GM20431 (cell line): ENCODE measurements around the gene DMD.

Experiments used
- in situ Hi-C: fragments of 300-500 bp; cut with MseI, MboI; formaldehyde crosslinking; loops from one replicate; pipeline ENCODE4 v1.15.0; 2020; ENCODE audit warnings: low sequenced_read_pairs; ENCODE audit not compliant: unreplicated experiment

DMD gene

DNA sequence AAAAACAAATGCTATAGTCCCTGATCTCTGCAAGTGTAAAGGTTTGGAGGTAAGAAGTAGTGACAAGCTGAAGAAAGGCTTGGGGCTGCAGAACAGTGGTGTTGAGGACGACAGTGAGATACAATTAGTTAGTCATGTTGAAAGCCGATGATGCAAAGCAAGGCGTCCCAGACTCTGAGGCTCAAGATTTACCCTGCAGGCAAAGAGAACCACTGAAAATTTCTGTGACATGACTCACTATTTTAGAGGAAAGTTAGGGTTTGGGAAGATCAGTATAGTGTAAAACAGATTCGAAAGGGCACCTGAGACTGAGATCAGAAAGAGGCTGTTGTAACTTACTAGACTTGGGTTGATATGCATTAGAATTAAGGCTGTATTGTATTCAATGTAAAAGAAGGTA is 1858.3 kb downstream of the DMD start:
- in situ Hi-C loops, result no loop called here

GRCh38 chrX:31350808-31351074 is 1860.6 kb downstream of the DMD start:
- in situ Hi-C loops, result no loop called here

- in situ Hi-C loops, result no loop called here
Measured at GRCh38 chrX:31349515-31349914, 1861.8 kb downstream of the DMD start.

GRCh38 chrX:31340587-31340986 is 1870.8 kb downstream of the DMD start:
- in situ Hi-C loops, result no loop called here

DNA sequence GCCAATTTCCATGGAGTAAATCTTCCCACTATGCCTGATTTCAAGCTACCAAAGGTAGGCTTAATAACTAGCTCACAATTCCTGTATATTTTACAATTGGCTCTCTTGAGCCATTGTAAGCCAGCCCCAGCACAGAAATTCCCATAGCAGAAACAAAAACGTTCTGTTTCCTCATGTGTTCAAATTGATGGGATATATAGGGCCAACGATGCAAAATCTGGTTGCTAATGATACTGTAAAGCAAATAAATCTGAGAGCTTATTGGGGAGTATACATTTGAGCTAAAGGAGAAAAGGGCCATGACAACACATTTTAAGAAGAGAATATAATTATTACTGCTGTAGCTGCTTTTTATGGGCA is 1872.4 kb downstream of the DMD start:
- in situ Hi-C loops, result no loop called here

DNA sequence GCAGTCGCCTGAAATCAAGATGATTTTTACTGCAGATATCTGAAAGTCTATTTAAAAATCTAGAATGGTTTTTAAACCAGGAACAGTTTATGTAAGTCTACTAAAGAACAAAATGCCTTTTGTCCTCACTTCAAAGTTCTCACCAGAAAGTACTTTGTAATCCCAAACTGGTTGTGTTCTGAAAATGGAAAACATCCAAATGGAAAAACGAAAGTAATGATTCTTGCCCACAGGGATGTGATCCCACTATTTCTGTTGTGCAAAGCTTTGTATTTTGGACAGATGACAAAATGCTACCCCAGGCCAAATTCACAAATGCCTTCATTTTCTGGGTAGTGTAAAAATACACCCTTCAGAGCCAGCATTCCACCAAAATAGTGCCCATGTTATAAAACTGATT is 1874.0 kb downstream of the DMD start:
- in situ Hi-C loops, result no loop called here

DNA sequence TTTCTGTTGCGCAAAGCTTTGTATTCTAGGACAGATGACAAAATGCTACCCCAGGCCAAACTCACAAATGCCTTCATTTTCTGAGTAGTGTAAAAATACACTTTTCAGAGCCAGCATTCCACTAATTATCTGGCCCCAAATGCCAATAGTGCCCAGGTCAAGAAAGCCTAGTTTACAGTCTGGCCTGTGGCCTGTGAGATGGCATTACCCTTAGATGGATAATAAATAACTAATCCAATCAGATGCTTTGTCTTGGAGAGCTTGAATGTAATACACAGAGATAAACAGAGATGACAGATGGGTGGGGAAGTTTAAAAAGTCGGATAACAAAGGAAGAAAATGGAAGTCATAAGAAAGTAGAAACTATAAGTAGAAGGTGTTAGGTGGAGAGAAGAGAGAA is 1874.9 kb downstream of the DMD start:
- in situ Hi-C loops, result no loop called here

GRCh38 chrX:31334997-31335396 is 1876.4 kb downstream of the DMD start:
- in situ Hi-C loops, result no loop called here

- in situ Hi-C loops, result no loop called here
Measured at GRCh38 chrX:31333165-31333831, 1878.1 kb downstream of the DMD start.

DNA sequence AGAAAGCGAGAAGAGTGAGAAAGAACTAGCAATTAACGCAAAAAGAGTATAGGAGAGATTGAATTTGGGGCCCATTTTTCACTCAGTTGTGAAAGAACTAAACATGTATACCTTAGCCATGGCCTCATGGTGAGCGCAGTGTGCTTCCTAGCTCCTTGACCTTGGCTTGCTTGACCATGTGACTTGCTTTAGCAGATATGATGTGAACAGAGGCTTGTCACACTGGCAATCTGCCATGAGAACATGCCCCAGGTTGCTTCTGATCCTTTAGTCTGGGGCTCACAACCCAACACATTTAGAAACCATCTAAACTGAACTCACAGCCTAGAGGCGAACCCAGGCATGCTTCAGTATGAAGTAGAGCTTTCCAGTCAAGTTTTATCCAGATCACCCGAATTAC is 1879.4 kb downstream of the DMD start:
- in situ Hi-C loops, result no loop called here

DNA sequence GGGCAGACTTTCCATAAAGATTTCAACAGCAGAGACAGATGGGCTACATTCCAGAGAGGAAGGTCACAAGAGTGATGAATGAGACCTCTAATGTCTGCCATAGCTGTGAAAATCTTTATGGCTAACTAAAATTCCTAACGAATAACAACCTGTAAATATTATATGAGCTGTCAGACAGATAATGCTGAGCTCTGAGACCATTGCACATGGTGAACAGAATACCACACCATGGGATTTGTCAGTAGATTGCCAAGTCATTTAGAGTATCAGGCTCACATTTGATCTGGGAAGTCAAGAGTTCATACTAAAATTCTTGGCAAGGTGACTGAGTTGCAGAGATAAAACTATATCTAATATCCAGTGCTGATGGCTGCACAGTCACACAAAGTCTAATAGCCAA is 1880.3 kb downstream of the DMD start:
- in situ Hi-C loops, result no loop called here

DNA sequence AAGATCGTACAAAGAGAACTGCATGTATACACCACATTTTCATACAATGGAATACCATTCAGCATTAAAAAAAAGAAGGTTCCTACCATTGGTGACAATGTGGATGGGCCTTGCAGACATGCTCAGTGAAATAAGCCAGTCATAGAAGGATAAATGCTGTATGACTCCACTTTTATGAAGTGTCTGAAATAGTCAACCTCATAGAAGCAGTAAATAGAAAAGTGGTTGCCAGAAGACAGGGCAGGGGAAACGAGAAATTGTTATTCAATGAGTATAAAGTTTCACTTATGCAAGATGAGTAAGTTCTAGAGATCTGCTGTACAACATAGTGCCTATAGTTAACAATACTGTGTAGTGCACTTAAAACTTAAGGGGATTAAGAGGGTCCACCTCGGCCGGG is 1882.1 kb downstream of the DMD start:
- in situ Hi-C loops, result no loop called here

DNA sequence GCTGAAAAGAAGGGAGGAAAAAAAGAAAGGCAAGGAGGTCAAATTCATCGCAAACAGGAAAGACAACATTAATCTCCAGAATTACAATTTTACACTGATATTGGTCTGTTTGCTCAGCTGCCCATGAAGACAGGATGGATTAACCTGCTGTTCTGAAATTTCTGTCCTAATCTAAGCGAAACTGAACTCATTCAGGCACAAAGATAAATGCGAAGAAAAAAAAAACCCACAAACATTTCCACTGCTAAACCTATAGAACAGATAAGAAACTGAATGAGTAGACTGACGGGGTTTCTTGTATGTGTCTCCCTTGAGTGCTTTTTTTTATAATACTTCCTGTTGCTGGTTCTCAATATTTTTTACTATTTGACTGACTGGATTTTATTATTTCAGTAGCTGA is 1887.7 kb downstream of the DMD start:
- in situ Hi-C loops, result no loop called here

- in situ Hi-C loops, result no loop called here
Measured at GRCh38 chrX:31320740-31321139, 1890.6 kb downstream of the DMD start.

DNA sequence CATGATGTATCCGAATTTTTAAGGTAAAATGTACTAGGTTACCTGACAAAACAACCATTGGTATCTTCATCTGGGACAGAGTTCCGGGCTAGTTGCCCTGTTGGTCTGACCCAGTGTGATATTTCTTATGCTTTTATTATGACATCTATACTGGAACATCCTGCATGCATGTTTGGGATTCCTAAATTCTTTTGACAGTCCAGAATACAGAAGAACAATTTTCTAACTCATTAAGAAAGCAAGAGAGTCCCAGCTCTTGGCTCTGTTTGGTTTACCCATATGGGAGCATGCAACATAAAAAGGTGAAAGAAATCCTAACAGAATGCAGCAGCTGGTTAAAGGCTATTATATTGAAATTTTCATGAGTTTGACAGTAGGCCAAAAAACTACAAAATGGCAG is 1891.8 kb downstream of the DMD start:
- in situ Hi-C loops, result no loop called here

DNA sequence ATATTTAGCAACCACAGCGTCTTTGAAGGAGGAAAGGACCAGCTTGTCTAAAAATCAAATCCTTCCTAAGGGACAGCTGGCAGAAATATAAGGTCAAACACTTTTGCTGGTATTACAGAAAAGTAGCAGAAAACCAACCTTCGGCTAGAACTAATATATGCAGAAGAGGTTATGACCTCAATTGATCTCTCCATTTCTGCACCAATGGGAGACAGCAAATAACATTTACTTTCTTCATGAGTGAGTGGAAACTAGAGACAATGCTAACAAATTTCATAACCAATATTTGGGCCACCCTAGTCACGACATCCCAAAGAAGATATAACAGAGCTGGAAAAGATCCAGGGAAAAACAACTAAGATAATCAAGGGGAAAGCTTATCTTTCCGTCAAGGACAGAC is 1892.5 kb downstream of the DMD start:
- in situ Hi-C loops, result no loop called here

DNA sequence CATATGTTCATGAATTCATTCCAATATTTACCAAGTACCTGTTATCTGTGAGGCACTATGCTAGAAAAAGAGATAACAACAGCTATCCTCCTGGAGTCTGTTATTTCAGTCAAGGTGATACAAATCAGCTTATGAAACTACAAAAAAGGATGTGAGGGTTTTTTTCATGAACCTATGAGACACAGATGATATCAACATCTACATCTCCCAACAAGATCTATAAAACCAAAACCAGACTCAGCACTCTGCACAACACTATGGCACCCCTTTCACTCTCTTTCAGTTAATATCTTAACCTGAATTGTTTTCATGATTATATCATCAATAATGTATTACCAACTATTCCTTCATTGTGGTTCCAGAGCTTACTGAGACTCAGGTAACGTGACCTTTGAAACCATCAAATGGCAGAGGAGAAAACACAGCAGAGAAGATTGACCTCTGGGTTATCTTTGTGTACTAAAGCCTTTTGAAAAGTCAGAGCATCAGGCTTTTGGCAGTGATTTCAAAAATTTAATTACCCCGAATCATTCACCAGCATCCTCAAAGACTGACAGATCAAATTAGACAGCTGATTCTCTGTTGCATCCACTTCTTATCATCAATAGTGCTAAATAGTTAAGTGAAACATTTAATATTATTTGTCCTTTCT is 1894.9 kb downstream of the DMD start:
- in situ Hi-C loops, result no loop called here

DNA sequence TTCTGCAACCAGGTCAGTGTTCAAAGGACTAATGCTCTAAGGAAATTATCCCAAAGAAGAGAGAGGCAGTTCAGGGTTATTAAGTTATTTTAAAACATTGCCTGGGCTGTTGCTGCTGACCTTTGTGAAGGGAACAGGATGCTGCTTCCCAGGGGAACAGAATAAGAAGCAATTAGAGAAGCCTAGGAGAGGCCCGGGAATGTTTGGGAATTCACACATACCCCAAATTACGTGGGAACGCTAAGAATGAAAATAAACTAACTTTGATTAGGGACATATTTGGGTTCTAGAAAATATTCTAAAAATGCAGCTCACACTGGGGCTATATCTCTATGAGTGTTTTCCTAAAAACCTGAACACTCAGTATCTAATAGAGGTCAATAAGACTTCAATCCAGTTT is 1896.4 kb downstream of the DMD start:
- in situ Hi-C loops, result no loop called here

GRCh38 chrX:31307952-31308351 is 1903.4 kb downstream of the DMD start:
- in situ Hi-C loops, result no loop called here

DNA sequence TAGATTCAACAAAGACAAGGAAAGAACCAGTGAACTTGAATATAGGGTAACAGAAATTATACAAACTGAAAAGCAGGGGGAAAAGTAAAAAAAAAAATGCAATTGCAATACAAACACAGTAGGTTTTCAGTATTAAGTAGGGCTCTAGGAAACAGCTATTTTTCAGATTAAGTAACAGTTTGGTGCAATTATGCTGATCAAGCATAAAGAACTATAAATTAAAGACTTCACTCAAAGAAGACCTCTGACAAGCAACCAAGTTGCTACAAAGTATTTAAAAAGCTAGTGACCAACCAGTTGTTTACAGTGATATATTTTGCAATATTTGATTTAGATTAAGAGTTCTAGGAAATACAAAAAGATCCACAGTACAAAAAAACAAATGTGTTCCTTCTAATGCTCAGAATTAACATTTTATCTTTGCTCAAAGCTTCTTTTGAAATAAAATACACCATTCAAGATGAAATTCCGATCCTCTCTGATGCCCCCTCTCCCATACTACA is 1908.7 kb downstream of the DMD start:
- in situ Hi-C loops, result no loop called here

- in situ Hi-C loops, result no loop called here
Measured at GRCh38 chrX:31301941-31302340, 1909.4 kb downstream of the DMD start.

- in situ Hi-C loops, result no loop called here
Measured at GRCh38 chrX:31301203-31301602, 1910.1 kb downstream of the DMD start.
